Neuron (in vitro differentiated cells): ENCODE data around the gene ABCB11.
"Not testable (repeated sequence)": the region's sequence is repeated elsewhere in the genome, so short reads cannot be mapped to it uniquely, and the experiment has no call there.

ENCODE experiments used
- H2AFZ ChIP-seq: one replicate; pipeline ENCODE4 v1.6.1; 2013; ENCODE audit warnings: low read depth, mild to moderate bottlenecking, inconsistent platforms, low read length, moderate library complexity
- H3K27me3 ChIP-seq: one replicate; pipeline ENCODE4 v1.6.1; 2013; ENCODE audit warnings: low read length; ENCODE audit not compliant: insufficient read depth
- H3K36me3 ChIP-seq: one replicate; pipeline ENCODE4 v1.6.1; 2013; ENCODE audit warnings: low read length; ENCODE audit not compliant: insufficient read depth
- H3K4me1 ChIP-seq: one replicate; pipeline ENCODE4 v1.6.1; 2013; ENCODE audit warnings: low read length; ENCODE audit not compliant: insufficient read depth
- H3K4me3 ChIP-seq: 2 replicates; pipeline ENCODE4 v1.5.1; 2013; ENCODE audit warnings: mild to moderate bottlenecking, low read length, moderate library complexity
- H3K9me3 ChIP-seq: one replicate; pipeline ENCODE4 v1.6.1; 2013; ENCODE audit warnings: low read length

The ABCB11 gene

GRCh38 chr2:169034984-169035544, 3.9 kb upstream of the ABCB11 start:
- Histone ChIP-seq H3K27me3 (no peaks in the 10 kb centered on the region), H3K4me3 (no peak overlapping the region), H2AFZ (no peak overlapping the region), H3K4me1 (no peaks in the 10 kb centered on the region), H3K9me3 (no peaks in the 10 kb centered on the region), H3K36me3 (no peaks in the 10 kb centered on the region)

DNA sequence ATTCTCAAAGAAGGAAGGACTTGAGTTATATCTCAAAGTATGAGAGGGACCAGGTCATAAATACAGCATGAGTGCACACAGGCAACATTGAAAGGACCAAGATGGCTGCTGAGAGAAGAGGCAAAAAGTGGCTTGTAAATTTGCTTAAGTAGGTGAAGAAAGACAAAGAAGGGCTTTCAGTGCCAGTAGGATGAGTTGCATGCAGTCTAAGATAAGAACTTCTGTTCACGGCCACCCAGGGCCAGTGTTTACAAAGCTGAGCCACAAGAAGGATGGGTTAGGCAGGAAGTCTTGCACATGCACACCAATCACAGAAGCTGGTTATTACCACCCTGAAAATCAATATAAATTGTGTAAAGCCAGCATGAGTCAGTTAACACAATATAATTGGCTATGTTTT, 3.1 kb upstream of the ABCB11 start:
- no peaks in the 10 kb centered on the region for H3K4me1 ChIP-seq
- no peaks in the 10 kb centered on the region for H3K36me3 ChIP-seq
- H3K9me3 ChIP-seq: no peaks in the 10 kb centered on the region
- H3K27me3 ChIP-seq: no peaks in the 10 kb centered on the region
- no peak overlapping the region for H2AFZ ChIP-seq
- no peak overlapping the region for H3K4me3 ChIP-seq

GRCh38 chr2:169029341-169029740, 1.8 kb downstream of the ABCB11 start:
- Histone ChIP-seq H3K27me3 (no peaks in the 10 kb centered on the region), H3K9me3 (no peaks in the 10 kb centered on the region), H2AFZ (peak overlapping the region; percentile 47), H3K36me3 (no peaks in the 10 kb centered on the region), H3K4me1 (peaks cover 4% of the 10 kb centered on the region), H3K4me3 (no peak overlapping the region)

DNA sequence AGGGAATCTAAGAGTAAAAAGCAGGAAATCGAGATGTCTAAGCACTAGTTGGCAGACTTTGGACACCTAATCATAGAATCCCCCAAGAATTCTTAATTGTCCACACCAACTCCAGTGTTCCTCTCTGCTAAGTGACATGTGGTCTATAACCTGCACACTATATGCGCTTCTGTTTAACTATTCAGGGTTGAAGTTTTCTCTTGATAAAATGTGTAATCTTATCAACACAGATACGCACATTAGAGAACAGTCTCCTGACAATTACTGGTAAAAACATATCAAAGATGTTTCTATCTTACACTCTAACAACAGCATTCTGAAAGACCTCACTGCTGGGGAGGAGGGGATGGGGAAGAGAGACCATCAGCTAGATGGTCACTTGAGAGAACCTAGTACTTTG, 3.9 kb downstream of the ABCB11 start:
- H3K4me1 ChIP-seq: peaks cover 4% of the 10 kb centered on the region
- H3K4me3 ChIP-seq: no peak overlapping the region
- no peaks in the 10 kb centered on the region for H3K27me3 ChIP-seq
- H3K36me3 ChIP-seq: no peaks in the 10 kb centered on the region
- no peaks in the 10 kb centered on the region for H3K9me3 ChIP-seq
- no peak overlapping the region for H2AFZ ChIP-seq

GRCh38 chr2:169026056-169026455, 5.1 kb downstream of the ABCB11 start:
- Histone ChIP-seq H3K36me3 (no peaks in the 10 kb centered on the region), H3K4me1 (peaks cover 4% of the 10 kb centered on the region), H3K9me3 (no peaks in the 10 kb centered on the region)

GRCh38 chr2:169023161-169023560, 8.0 kb downstream of the ABCB11 start:
- Histone ChIP-seq H3K9me3 (no peaks in the 10 kb centered on the region), H3K27me3 (no peaks in the 10 kb centered on the region), H3K4me1 (no peaks in the 10 kb centered on the region), H2AFZ (no peak overlapping the region), H3K4me3 (no peak overlapping the region), H3K36me3 (no peaks in the 10 kb centered on the region)

More at GRCh38 chr2:169026056-169026455, 5.1 kb downstream of the ABCB11 start:
- H3K27me3 ChIP-seq: no peaks in the 10 kb centered on the region
- no peak overlapping the region for H3K4me3 ChIP-seq
- no peak overlapping the region for H2AFZ ChIP-seq

DNA sequence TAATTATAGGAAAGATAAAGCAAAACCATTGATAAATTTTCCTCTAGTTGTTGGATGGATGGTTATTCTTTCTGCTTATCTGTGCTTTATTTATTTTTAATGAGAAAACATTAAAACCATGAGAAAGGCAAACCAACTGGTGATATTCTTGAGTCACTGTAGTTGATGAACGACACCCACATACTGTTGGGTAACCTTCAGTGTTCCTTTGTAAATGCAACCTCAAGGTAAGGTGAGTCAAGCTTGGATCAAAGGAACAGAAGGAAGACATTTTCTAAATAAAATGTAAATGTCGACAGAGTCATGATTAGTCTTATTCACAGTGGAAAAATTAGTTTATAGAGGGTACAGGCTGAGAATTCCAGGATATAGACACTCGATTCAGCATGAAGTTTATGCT, 12.7 kb downstream of the ABCB11 start:
- H3K9me3 ChIP-seq: no peaks in the 10 kb centered on the region
- no peak overlapping the region for H3K4me3 ChIP-seq
- H3K4me1 ChIP-seq: no peaks in the 10 kb centered on the region
- H2AFZ ChIP-seq: no peak overlapping the region
- no peaks in the 10 kb centered on the region for H3K27me3 ChIP-seq
- no peaks in the 10 kb centered on the region for H3K36me3 ChIP-seq

- no peak overlapping the region for H2AFZ ChIP-seq
- no peaks in the 10 kb centered on the region for H3K4me1 ChIP-seq
- no peaks in the 10 kb centered on the region for H3K27me3 ChIP-seq
- no peaks in the 10 kb centered on the region for H3K9me3 ChIP-seq
- no peak overlapping the region for H3K4me3 ChIP-seq
- H3K36me3 ChIP-seq: no peaks in the 10 kb centered on the region
These were observed 15.2 kb downstream of the ABCB11 start for GRCh38 chr2:169015943-169016342.

- Histone ChIP-seq H2AFZ (no peak overlapping the region), H3K36me3 (no peaks in the 10 kb centered on the region)
These were observed 16.3 kb downstream of the ABCB11 start for GRCh38 chr2:169014780-169015179.

DNA sequence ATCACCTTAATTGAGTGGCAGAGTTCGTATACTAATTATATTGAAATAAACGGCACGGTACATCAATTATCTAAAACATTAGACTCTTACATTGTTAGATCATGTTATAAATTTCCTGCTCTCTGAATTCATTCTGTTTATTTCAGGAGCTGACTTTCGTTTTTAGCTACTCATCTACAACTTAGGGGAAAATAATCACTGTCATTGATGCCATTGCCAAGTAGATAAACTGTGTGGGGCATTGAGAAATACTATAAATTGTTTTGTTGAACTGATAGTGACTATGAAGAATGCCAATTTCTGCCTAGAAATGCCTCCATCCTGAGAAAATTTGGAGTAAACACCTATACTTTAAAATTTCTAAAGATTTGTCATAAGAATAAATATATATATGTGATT, 17.5 kb downstream of the ABCB11 start:
- no peaks in the 10 kb centered on the region for H3K27me3 ChIP-seq
- no peaks in the 10 kb centered on the region for H3K9me3 ChIP-seq
- no peak overlapping the region for H2AFZ ChIP-seq
- H3K4me3 ChIP-seq: no peak overlapping the region
- H3K4me1 ChIP-seq: no peaks in the 10 kb centered on the region
- no peaks in the 10 kb centered on the region for H3K36me3 ChIP-seq

More at GRCh38 chr2:169014780-169015179, 16.3 kb downstream of the ABCB11 start:
- Histone ChIP-seq H3K4me3 (no peak overlapping the region), H3K9me3 (no peaks in the 10 kb centered on the region), H3K4me1 (no peaks in the 10 kb centered on the region), H3K27me3 (no peaks in the 10 kb centered on the region)

DNA sequence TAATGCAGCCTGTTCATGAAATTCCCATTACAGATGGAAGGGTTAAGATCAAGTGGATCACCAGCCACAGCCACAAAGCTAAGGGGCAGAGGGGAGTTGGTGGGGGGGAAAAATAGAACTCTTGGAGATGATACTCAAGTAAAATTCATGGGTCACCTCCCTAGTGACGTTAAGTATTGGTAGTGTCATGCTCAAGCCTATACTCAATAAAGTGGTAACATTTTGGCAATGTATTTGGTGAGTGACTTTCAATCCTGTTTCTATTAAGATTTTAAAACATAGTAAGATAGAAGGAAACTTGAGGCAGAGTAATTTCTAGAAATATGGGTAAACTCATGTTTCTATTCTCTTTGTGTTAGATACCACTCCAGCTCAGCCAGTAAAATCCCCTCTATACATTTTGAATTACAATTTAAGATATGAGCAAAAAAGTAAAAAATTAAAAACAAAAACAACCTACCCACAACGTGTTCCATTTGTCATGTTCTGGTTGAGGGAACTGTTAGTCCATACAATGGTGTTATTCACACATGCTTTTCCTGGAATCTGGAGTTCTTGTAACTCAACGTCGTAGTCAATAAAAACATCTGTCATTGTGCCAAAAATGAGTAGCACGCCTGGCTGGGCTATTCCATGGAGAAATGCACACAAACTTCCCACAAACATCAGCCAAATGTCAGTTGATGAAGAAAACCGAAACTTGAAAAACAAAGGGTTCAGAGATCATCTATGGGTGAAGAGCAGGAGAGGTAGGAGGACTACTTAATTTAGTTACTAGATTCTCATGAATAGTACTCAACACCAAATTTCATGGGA, 18.1 kb downstream of the ABCB11 start:
- Histone ChIP-seq H3K4me3 (no peak overlapping the region), H2AFZ (no peak overlapping the region), H3K4me1 (no peaks in the 10 kb centered on the region), H3K27me3 (no peaks in the 10 kb centered on the region), H3K36me3 (no peaks in the 10 kb centered on the region), H3K9me3 (no peaks in the 10 kb centered on the region)

GRCh38 chr2:169012191-169012792, 18.8 kb downstream of the ABCB11 start:
- H3K36me3 ChIP-seq, H3K9me3 ChIP-seq, H2AFZ ChIP-seq, H3K4me1 ChIP-seq, H3K27me3 ChIP-seq, H3K4me3 ChIP-seq: not testable (repeated sequence)

DNA sequence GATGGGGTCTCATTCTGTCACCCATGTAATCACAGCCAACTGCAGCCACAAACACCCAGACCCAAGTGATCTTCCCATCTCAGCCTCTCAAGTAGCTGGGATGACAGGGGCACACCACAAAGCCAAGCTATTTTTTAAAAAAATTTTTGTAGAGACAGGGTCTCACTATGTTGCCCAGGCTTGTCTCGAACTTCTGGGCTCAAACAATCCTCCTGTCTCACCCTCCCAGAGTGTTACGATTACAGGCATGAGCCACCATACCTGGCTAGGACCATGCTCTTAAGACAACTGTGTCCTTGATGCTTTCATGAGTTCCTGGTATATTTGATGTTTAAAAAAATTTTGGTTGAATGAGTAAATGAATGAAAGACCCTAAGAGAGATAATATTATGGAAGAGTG, 19.4 kb downstream of the ABCB11 start:
- Histone ChIP-seq H2AFZ (no peak overlapping the region), H3K27me3 (no peaks in the 10 kb centered on the region), H3K4me1 (no peaks in the 10 kb centered on the region), H3K9me3 (no peaks in the 10 kb centered on the region), H3K36me3 (no peaks in the 10 kb centered on the region), H3K4me3 (no peak overlapping the region)
